Suppressor macrophage treated with lipopolysaccharide for 4 hours (primary cell): ENCODE measurements around the gene COX4I1.

Experiments
- DNase-seq: peaks from one replicate; pipeline ENCODE4 v3.0.0-alpha.2; 2020

COX4I1 gene

GRCh38 chr16:85768199-85768598 is 31.3 kb upstream of the COX4I1 start:
- DNase-seq, result no peak

GRCh38 chr16:85770741-85771140 is 28.8 kb upstream of the COX4I1 start:
- no peak for DNase-seq

GRCh38 chr16:85773044-85773443 is 26.5 kb upstream of the COX4I1 start:
- DNase-seq, result no peak

GRCh38 chr16:85774136-85774535 is 25.4 kb upstream of the COX4I1 start:
- no peak for DNase-seq

GRCh38 chr16:85774811-85775210 is 24.7 kb upstream of the COX4I1 start:
- no peak for DNase-seq

- DNase-seq, result no peak
These were observed 21.7 kb upstream of the COX4I1 start for GRCh38 chr16:85777583-85778310.

- no peak for DNase-seq
These were observed 20.6 kb upstream of the COX4I1 start for GRCh38 chr16:85778873-85779272.

GRCh38 chr16:85780281-85780680 is 19.2 kb upstream of the COX4I1 start:
- DNase-seq, result no peak

GRCh38 chr16:85781156-85781555 is 18.3 kb upstream of the COX4I1 start:
- DNase-seq, result no peak

GRCh38 chr16:85781695-85782370 is 17.7 kb upstream of the COX4I1 start:
- DNase-seq, result no peak

- no peak for DNase-seq
These were observed 17.0 kb upstream of the COX4I1 start for GRCh38 chr16:85782451-85782850.

GRCh38 chr16:85783441-85783840 is 16.1 kb upstream of the COX4I1 start:
- no peak for DNase-seq

GRCh38 chr16:85784813-85785212 is 14.7 kb upstream of the COX4I1 start:
- no peak for DNase-seq

- no peak for DNase-seq
These were observed 13.6 kb upstream of the COX4I1 start for GRCh38 chr16:85785927-85786326.

- DNase-seq, result peak; percentile 41
These were observed 10.7 kb upstream of the COX4I1 start for GRCh38 chr16:85788819-85789218.

- DNase-seq, result no peak
These were observed 9.7 kb upstream of the COX4I1 start for GRCh38 chr16:85789773-85790172.

- DNase-seq, result no peak
These were observed 5.7 kb upstream of the COX4I1 start for GRCh38 chr16:85793662-85794298.

GRCh38 chr16:85794696-85795095 is 4.8 kb upstream of the COX4I1 start:
- no peak for DNase-seq

GRCh38 chr16:85796152-85796551 is 3.3 kb upstream of the COX4I1 start:
- DNase-seq, result no peak

- no peak for DNase-seq
These were observed 2.9 kb upstream of the COX4I1 start for GRCh38 chr16:85796599-85796998.

GRCh38 chr16:85798283-85798776 is 1.2 kb upstream of the COX4I1 start:
- no peak for DNase-seq

- peak; percentile 40 for DNase-seq
These were observed 496 bp upstream of the COX4I1 start for GRCh38 chr16:85798901-85799496.

GRCh38 chr16:85800321-85800669 is 800 bp downstream of the COX4I1 start:
- no peak for DNase-seq

- no peak for DNase-seq
These were observed 4.1 kb downstream of the COX4I1 start for GRCh38 chr16:85803570-85803969.
